ENCODE results near the gene CDK14.

DNA sequence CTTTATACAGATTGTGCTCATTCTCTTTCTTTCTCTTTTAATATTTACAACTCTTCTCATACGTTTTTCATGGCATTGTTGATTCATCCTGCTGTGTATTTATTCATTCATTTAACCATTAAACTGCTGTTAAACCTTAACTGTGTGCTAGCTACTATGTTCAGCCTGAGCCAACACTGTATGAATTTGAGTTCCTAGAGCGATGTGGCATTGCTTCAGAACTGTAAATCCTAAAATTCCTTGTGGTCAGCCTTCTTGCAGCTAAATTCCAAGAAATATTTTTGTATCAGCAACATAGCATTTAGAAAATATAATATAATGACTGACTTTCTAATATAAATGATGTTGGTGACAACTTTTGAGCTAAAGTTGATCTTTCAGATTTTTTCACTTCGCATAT is 483.4 kb downstream of the CDK14 start:
- TF ChIP-seq CTCF (conservative IDR thresholded peaks at IDR 0.05 in 1 of 2, IDR thresholded peaks at IDR 0.05 in 1 of 2; ENCODE audit: low read depth in 1 of 2, low read length in 2 of 2) = no peak
- TF ChIP-seq EZH2 (IDR thresholded peaks at IDR 0.05; ENCODE audit: low read length, missing control alignments) = no peak

Data from fibroblast of lung (primary cell).